Hepatic stellate cell (primary cell): ENCODE data around the gene DENND1A.

ENCODE experiments used
- DNase-seq: peaks from one replicate; pipeline ENCODE4 v3.0.0; 2011; ENCODE audit warnings: low spot score

DENND1A gene

GRCh38 chr9:123615381-123615780 is 314.5 kb downstream of the DENND1A start:
- DNase-seq = no peak

GRCh38 chr9:123614306-123615263 is 315.3 kb downstream of the DENND1A start:
- DNase-seq = no peak

- no peak for DNase-seq
Measured at GRCh38 chr9:123611226-123611625, 318.7 kb downstream of the DENND1A start.

GRCh38 chr9:123609844-123610243 is 320.1 kb downstream of the DENND1A start:
- DNase-seq = no peak

GRCh38 chr9:123608104-123608503 is 321.8 kb downstream of the DENND1A start:
- no peak for DNase-seq

- DNase-seq = no peak
Measured at GRCh38 chr9:123607479-123607878, 322.4 kb downstream of the DENND1A start.

- no peak for DNase-seq
Measured at GRCh38 chr9:123606141-123606540, 323.8 kb downstream of the DENND1A start.

GRCh38 chr9:123605286-123605685 is 324.6 kb downstream of the DENND1A start:
- DNase-seq = no peak

- no peak for DNase-seq
Measured at GRCh38 chr9:123604861-123605260, 325.1 kb downstream of the DENND1A start.

GRCh38 chr9:123601828-123602227 is 328.1 kb downstream of the DENND1A start:
- DNase-seq = no peak

GRCh38 chr9:123599781-123600180 is 330.1 kb downstream of the DENND1A start:
- no peak for DNase-seq

- no peak for DNase-seq
Measured at GRCh38 chr9:123597876-123598556, 331.9 kb downstream of the DENND1A start.

- no peak for DNase-seq
Measured at GRCh38 chr9:123597048-123597447, 332.9 kb downstream of the DENND1A start.

- no peak for DNase-seq
Measured at GRCh38 chr9:123591283-123591682, 338.6 kb downstream of the DENND1A start.

- DNase-seq = no peak
Measured at GRCh38 chr9:123590499-123590898, 339.4 kb downstream of the DENND1A start.

GRCh38 chr9:123589361-123590239 is 340.3 kb downstream of the DENND1A start:
- no peak for DNase-seq

GRCh38 chr9:123586275-123586674 is 343.7 kb downstream of the DENND1A start:
- no peak for DNase-seq

GRCh38 chr9:123584202-123585176 is 345.4 kb downstream of the DENND1A start:
- DNase-seq = no peak

- no peak for DNase-seq
Measured at GRCh38 chr9:123583646-123584045, 346.3 kb downstream of the DENND1A start.

GRCh38 chr9:123571240-123571639 is 358.7 kb downstream of the DENND1A start:
- no peak for DNase-seq
